ENCODE measurements around the gene WNT7B.

Gene WNT7B

DNA sequence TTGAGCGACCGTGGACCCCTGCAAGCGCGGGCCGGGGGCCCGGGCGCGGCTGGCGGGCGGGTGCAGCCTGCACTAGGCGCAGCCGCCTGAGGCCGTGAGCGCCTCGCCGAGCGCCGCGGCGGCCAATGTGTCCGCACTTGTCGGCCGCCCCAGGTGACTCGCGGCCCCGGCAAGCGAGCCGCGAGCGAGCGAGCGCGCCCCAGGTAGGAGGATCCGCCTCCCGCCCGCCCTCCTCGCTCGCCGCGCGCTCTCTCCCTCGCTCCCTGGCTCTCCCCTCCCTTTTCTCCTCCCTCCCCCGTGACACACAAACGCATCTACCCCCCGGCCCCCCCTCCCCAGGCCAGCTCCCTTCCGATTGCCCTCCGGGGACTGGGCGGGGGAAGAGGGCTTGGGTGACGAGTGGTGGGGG, at the start of gene WNT7B:
Gene WNT7B, minus strand, starts transcription at position 160 of the 409 bp plus-strand sequence. CDS start 408 bp downstream, outside the sequence.
- DNase-seq, result no peak

DNA sequence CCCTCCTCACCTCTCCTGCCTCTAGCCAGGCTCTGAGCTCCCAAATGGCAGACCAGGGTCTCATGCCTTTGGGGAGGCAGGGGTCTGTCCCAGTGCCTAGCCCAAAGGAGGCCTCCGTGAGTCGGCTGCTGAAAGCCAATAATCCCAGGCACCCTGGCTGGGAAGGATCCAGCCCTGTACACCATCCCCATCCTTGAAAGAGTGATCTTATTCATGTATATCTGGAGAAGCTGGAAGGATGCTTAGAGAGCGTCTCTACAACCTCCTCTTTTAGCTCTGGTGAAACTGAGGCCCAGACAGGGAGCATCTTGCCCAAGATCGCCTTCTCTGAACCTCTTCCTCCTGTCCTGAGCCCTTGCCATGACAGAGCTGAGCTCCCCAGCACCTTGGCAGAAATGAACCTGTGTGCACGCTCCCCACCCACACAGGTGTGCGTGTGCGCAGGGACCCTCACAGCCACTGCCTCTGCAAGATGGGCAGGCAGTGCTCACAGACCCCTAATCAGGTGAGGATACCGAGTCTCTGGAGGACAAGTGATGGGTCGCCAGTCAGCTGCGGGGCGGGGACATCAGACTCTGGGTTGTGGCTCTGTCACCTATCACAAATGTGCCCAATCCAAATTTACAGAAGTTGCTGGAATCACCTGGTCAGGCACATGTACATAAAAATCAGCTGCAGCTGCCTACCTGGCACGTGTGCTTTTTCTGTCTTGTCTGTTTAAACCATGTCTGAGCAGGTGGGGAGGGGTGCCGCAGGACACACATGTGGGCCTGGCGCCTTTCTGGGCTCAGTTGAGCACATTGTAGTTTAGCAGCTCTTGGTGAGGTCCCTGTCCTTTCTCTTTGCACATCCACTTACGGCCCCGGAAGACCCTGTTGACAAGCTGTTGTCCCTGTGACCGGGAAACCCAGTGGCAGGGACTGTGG, 49.3 kb upstream of the WNT7B start:
- no peak for DNase-seq

DNA sequence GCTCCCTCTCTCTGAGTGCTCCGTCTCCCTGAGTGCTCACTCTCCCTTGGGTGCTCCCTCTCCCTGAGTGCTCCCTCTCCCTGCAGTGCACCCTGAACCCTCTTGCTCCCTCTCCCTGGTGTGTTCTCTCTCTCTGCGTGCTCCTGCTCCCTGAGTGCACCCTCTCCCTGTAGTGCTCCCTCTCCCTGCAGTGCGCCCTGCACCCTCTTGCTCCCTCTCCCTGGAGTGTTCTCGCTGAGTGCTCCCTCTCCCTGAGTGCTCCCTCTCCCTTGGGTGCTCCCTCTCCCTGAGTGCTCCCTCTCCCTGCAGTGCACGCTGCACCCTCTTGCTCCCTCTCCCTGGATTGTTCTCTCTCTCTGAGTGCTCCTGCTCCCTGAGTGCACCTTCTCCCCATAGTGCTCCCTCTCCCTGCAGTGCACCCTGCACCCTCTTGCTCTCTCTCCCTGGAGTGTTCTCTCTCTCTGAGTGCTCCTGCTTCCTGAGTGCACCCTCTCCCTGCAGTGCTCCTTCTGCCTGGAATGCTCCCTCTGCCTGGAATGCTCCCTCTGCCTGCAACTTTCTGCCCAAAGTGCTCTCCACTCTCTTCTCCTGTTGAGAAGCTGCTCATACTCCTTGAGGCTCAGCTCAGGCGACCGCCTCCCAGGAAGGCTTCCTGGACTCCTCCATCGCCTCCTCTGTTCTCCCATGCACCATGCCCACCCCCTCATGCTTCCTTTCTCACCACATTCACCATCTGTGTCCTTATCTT, 48.4 kb upstream of the WNT7B start:
- no peak for DNase-seq

DNA sequence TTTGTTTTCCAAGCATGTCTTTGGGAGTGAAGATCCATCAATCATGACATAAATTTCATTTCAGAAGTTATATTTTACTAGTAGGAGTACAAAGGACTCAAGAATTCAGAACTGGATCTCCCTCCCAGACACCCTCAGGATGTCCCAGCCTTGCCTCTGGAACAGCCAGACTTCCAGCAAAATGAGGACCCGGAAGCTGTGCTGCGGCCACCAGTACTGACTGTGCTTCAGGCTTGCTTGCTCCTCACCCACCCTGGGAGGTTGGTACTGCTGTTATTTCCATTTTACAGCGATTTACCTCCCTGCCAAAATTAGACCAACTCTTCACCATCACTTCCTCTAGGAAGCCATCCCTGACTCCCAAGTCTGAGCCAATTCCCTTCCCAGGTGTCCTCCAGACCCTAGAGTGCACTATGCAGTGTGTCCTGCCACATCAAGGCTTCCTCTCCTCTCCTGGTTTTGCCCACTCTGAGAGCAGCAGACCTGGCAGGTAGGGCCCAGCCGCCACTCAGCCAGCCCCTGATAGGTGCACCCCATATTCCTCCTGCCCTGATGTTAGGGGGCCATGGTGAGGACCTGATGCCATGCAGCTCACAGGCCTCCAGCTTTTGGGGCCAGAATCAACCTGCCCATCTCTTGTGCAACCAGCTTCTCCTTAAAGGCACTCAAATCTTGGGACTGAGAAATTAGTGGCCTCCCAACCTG, 47.3 kb upstream of the WNT7B start:
- no peak for DNase-seq

DNA sequence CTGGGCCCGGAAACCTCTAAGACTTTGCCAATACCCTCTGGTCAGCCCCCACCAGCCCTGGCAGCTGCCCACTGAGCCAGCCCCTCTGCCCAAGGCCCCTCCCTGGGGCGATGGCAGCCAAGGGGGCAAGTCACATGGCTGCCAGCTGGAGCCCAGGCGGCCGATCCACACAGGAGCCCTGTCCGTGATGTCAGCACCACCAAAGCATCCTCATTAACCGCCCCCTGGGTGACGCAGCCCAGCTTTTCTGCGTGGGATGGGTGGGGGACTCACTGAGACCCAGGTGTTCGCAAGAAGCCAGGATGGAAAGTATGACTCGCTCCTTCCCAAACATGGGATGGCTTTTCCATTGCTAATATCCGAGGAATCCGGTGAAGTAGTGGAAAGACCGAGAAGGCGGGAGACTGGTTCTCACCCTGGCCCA, 46.6 kb upstream of the WNT7B start:
- no peak for DNase-seq

DNA sequence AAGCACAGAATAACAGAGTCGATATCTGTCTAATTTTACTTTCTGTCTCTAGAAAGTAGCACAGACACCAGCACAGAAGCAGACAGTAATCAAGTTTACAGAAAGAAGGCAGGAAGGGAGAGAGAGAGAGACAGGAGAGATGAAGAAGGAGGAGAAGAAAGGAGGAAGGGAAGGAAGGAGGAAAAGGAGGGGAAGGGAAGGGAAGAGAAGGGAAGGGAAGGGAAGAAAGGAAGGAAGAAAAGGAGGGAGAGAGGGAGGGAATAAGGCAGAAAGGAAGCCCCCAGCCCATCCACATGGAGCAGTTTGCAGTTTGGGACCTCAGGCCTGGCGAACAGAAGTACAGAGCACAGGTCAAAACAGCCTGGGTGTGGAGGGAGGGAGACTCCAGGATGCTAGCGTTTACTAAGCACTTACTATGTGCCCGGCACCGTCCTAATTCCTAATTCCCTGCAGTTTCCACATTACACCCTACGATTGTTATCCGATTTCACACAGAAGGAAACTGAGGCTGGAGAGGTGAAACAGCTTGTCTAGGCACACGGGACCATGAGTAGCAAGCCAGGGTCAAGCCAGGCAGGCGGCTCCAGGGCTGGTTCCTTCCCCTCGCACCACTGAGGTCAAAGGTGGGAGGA, 46.0 kb upstream of the WNT7B start:
- no peak for DNase-seq

DNA sequence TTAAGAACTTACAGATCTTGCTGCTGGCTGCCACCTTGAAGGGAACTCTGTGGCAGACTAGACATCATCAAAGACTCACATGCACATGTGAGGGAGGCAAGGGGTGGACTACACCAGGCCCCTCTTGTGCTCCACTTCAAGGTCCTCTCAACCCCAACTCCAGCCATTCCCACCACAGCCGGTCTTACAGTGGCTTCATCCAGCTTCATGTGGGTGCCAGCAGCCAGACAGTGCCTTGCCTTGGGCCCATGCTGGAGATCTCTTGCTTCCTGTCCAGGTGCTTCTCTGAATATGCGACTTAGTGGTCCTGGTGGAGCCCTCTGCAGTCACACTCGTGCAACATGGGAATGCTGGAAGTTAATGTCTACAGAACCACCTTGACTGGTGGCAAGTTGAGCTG, 44.6 kb upstream of the WNT7B start:
- DNase-seq, result no peak

DNA sequence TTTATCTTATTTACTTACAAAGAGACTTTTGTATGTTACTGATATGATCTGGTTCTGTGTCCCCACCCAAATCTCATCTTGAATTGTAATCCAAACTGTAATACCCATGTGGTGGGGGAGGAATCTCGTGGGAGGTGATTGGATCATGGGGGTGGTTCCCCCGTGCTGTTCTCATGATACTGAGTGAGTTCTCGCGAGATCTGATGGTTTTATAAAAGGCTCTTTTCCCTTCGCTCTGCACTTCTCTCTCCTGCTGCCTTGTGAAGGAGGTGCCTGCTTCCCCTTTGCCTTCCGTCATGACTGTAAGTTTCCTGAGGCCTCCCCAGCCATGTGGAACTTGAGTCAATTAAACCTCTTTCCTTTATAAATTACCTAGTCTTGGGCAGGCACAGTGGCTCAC, 42.4 kb upstream of the WNT7B start:
- DNase-seq, result no peak

DNA sequence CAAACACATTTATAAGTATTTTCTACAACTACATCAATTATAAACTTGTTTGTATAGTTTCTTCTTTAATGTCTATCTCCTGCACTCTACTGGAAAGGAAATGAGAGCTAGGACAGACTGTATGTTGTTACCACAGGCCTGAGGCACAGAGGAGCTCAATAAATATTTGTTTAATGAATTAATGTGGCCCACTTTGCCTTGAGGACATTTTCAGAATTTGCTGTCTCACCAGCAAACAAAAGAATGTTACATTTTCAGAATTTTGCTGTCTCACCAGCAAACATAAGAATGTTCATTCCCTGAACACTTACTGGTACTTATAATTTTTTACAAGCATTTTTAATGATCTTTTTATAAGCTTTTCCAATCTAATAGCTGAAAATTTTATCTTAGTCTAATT, 41.9 kb upstream of the WNT7B start:
- DNase-seq, result no peak

DNA sequence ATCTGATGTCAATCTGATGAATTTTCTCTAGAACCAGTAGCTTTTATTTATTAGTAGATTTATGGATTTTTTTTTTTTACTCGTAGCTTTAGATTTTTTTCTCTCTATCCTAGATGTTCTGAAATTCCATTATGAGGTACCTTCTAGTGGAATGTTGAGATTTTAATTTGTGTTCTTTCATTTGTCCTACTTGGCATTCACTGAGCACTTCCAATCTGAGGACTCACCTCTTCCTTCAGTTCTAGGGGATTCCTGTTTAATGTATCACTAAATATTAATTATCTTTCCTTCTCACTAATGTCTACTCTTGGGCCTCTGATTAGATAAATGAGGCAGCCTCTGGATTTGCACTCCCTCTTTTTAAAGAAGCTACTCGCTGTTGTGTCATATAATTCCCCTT, 40.2 kb upstream of the WNT7B start:
- DNase-seq, result no peak

DNA sequence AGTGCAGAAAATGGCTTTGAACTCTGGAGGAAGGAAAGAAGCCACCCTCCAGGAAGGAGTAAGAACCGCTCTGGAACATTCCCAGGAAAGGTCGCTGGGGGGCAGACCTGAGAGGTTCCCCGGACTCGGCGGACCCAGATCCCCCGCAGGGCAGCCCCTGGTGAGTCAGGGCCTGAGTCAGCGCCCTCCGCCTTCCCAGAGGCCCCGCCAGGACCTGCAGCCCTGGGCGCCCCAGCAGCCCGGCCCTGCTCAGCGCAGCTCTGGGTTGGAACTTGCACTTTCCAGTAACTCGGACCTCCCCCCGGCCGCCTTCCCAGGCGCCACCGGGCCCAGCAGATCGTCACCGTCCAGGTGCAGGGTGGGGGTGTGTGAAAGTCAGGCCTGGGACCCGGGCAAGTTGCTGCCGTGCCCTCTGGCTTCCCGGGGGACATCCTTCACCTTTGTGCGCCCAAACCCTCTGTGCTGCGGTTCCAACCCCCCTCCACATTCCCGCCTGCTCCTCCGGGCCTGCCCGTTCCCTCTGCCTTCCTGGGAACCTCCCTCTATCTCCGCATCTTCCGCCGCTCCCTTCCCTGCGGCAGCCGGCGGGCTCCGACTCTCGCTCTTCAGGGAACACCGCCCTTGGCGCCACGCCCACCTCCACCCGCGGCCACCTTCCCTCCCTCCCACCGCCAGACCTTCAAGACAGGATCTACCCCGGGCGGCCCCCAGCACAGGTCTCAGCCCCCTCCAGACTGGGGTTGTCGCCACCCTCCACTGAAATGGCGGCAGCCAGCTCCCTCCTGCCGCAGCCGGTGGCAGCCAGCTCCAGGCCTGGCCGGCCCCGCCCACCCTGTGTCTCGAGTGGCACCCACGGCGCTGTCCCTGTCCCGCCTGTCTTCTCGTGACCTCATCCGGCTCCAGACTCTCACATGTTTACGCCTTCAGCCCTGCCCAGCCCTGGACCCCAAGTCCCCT, 36.8 kb upstream of the WNT7B start:
- peak; percentile 71 for DNase-seq

DNA sequence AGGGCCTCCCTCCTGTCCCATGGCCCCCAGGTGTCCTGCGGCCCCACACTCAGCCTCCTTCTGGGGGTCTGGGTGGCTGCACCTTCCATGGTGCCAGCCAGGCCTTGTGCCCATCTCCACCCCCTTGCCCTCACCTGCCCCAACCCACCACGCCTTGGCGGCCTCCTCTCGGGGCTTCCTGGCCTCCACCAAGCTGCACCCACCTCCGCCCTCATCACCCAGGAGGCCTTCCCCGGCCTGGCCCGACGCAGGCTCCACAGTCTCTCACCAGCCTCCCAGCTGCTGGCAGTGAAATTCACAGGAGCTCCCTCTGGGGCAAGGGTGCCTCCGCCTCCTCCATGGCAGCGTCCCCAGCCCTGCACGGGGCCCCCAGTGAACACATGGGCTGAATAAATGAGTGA, 35.9 kb upstream of the WNT7B start:
- DNase-seq, result no peak

DNA sequence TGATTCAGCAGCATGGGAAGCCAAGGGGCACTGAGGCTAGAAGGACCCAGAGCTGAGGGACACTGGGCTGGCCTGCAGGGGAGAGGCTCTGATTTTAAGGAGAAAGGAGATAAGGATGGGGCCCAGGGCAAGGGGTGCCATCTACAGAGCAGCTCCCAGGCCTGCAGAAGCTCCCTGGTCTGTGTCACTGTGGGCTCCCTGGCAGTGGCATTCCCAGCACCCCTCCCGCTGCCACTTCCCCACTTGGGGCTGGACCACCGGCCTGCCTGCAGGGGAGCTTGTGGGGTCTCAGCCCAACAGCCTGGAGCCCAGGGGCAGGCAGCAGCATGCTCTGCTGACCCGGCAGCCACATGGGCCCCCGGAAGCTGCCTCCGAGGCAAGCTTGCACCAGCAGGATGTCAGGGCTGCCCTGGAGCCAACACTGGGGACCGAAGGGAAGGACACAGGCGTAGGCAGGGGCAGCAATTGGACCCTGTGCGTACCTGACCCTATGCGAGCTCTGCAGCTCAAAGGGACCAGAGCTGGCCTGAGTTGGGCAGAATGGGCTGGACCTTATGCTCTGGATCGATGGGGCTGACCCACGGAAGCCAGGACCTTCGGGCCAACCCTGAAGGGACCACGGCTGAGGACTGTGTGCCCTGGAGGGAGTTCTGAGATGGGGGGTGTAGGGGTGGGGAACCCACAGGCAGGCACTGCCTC, 35.4 kb upstream of the WNT7B start:
- no peak for DNase-seq

DNA sequence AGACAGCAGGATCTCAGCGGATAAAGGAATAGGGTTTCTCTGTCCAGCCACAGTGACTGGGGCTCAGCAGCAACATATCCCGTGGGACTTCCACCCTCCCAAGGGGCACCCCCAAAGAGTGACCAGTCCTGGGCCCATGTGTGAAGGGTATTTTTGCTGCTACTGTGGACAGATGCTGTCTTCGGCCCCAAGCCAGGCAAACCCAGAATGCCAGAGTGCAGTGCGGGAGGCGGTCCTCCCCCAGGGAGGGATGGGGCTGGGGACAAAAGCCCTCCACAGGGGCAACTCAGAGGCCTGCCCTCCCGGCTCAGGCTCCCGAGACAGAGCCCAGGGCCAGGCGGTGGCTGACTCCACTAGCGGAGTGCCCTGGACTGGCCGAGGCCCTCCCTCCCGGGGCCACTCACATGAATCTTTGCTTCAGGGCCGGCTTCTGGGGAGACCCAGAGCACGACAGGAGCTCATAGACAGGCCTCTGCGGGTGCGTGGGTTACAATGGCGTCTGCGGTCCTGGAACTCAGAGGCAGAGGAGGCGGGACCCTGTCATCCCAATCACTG, 34.7 kb upstream of the WNT7B start:
- no peak for DNase-seq

DNA sequence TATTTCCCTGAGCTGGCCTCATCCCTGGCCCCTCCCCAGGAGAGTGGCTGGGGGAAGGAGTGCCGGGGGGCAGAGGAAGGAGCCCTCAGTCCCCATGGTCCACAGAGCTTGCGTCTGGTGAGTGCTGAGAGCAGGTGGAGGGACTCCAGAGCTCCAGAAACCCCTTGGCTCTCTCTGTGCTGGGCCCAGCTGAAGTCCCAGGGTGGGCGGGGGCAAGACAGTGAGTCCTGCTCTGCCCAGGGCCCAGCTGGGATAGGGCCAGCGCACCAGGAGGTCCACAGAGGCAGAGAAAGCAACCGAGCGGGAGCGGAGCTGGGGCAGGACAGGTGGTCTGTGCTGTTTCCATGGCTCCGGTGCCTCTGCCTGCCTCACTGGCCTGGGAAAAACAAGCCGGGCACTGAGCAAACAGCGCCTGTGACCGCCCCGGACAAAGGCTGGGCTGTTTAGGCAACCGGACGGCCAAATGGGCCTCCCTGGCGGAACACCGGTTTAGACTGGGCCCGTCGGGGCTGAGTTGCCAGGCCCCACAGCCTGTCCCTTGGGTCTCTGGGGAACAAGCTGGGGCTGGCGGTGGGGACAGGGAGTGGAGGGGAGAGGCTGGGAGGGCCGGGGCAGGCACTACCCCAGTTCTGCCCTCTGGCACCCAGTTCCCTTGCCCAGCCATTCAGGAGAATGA, 34.1 kb upstream of the WNT7B start:
- peak; percentile 82 for DNase-seq

DNA sequence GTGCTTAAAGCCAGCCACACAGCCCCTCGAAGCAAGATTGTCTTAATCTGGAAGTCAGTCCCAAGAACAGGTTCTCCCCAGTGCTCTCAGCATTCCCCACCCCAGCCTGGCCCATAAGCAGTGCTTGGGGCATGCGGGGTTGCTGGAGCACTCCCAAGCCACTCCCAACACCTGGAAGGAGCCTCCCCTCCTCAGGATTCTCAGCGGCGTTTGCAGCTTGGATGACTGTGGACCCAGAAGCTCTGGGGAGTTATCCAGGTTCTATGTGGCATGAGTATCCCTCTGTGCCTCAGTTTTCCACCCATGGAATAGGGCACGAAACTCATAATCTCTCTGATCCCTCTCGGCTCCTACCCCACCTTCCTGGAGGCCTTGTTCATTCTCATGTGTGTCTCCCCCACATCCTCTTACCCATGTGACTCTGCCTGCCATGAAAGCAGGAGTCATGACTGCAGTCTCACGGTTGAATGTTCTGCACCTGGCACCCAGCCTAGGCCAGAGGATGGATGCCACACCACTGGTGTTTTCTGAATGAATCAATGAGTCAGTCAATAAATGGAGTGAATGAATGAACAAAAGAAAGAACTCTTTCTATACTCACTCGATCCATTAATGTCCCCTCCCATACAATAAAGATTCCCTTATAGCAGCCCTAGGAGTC, 33.4 kb upstream of the WNT7B start:
- no peak for DNase-seq

DNA sequence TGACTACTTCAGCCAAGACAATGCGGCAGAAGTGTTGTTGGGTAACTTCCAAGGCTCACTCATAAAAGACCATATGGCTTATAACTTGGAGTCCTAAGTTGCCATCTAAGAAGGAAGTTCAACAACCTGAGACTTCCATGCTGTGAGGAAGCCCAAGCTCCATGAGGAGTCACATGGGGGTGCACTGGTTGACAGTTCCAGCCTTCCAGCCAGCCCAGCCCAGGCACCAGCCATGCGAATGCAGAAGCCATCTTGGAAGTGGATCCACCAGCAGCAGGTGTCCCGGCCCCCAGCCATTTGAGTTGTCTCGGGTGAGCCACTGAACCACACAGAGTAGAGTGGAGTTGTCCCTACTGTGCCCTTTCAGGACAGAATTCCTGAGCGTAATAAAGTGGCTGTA, 32.8 kb upstream of the WNT7B start:
- no peak for DNase-seq

DNA sequence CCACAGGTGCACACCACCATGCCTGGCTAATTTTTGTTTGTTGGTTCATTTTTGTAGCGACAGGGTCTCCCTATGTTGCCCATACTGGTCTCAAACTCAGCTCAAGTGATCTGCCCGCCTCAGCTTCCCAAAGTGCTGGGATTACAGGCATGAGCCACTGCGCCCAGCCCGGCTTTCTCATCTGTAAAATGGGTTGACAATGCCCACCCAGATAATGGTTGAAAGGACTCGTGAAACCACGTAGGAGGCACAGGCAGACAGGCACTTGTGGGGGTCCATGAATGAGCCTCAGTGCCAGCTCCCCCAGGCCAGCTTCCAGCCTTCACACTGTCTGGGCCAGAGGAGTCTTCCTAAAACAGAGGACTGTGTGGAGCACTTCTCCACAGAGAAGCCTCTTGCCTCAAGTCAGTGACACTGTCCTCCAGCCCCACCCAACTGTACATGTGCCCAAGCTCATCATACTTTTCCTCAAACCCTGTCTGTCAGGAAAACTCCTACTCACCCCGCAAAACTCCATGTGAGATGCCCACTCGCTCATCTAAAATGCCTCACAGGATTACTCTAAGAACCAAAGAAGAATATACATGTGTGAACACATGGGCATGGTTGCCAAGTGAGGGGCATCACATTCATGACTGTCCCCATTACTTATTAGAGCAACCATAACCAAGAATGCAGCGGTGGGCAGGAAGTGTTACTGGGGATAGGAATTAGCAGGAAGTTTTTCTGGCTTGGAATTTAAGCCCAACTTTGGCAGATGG, 32.1 kb upstream of the WNT7B start:
- DNase-seq, result no peak

DNA sequence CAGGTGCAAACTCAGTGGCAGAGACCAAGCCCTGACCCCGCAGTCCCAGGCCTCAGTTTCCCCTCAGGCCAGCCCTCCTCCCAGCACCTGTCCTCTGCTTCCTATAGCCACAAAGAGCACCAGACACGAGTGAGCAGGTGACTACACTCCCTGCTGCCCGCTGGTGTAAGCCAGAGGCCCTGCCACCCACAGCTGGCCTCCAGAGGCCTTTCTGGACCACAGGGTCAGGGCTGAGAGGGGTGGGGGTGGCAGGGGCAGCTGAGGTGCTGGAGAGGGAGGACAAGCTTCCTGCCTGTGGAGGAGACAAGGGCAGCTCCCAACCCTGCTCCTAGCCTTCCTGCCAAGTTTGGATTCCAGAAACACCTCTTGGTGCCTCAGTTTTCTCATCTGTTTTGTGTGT, 31.3 kb upstream of the WNT7B start:
- DNase-seq, result no peak

All from midbrain (tissue), 1 donor.